ENCODE data around the gene NRK. TPM values are rescaled to one million over a fixed set of nuclear protein-coding genes. Genes with fewer than 3 reads are reported as not detected.

Gene NRK
- total RNA-seq, 1 experiment from 2014 or later = not detected

DNA sequence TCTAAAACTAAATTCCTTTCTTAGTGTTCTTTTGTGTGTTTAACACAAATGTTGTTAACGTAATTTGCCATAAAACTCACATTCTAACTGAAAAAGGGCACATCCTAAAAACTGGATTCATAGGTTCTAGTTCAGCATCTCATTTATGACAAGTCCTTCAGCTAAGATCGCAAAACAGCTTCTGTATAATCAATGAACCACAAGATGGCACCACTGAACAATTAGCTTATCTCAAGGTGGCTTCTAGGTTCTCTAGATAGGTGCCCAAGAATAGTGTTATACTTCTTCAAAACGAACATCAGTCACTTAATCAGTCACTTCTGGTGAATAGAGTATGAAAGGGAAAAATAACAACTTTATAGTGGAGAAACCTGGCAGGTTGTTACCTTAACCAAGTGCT lies 54.3 kb downstream of the NRK start:
- no peaks in the 10 kb centered on the region for H3K4me1 ChIP-seq (ENCODE audit: insufficient read depth, low read length, poor library complexity, severe bottlenecking)
- no peaks in the 10 kb centered on the region for H3K36me3 ChIP-seq (ENCODE audit: insufficient read depth, low read length, poor library complexity, severe bottlenecking)
- H3K27me3 ChIP-seq (replicated peaks; ENCODE audit: insufficient read depth, low read depth, low read length, poor library complexity) = peaks cover 3% of the 10 kb centered on the region
- BruUV-seq (replicated peaks) = no TSS peak
- no peak overlapping the region for H3K27ac ChIP-seq (ENCODE audit: low read depth, low read length, poor library complexity, severe bottlenecking)
- no peaks in the 10 kb centered on the region for H3K9me3 ChIP-seq (ENCODE audit: low read depth, low read length, poor library complexity, severe bottlenecking)
- intact Hi-C loops (cut with micrococcal nuclease; ENCODE audit: unreplicated experiment) = no loop called here
- TF ChIP-seq EZH2 (IDR thresholded peaks at IDR 0.05; ENCODE audit: borderline replicate concordance, low read depth, low read length, poor library complexity, severe bottlenecking) (no peak), CTCF (conservative IDR thresholded peaks at IDR 0.05; ENCODE audit: low read depth, low read length) (peak; percentile 52)
- peak; percentile 26 for DNase-seq (ENCODE audit: low spot score)
- POLR2A ChIA-PET (ENCODE audit: low non-redundant PET) = no interaction called here
- CTCF ChIA-PET = no interaction called here
- H3K4me3 ChIP-seq (ENCODE audit: low read depth, low read length, poor library complexity, severe bottlenecking) = no peak overlapping the region

GRCh38 chrX:105880491-105880890 lies 58.2 kb downstream of the NRK start:
- Histone ChIP-seq H3K27me3 (replicated peaks; ENCODE audit: insufficient read depth, low read depth, low read length, poor library complexity) (no peaks in the 10 kb centered on the region), H3K27ac (ENCODE audit: low read depth, low read length, poor library complexity, severe bottlenecking) (no peak overlapping the region), H3K9me3 (ENCODE audit: low read depth, low read length, poor library complexity, severe bottlenecking) (no peaks in the 10 kb centered on the region), H3K4me3 (ENCODE audit: low read depth, low read length, poor library complexity, severe bottlenecking) (no peak overlapping the region), H3K36me3 (ENCODE audit: insufficient read depth, low read length, poor library complexity, severe bottlenecking) (no peaks in the 10 kb centered on the region), H3K4me1 (ENCODE audit: insufficient read depth, low read length, poor library complexity, severe bottlenecking) (no peaks in the 10 kb centered on the region)
- POLR2A ChIA-PET (ENCODE audit: low non-redundant PET) = no interaction called here
- CTCF ChIA-PET = no interaction called here
- no peak for DNase-seq (ENCODE audit: low spot score)
- BruUV-seq (replicated peaks) = no TSS peak
- intact Hi-C loops (cut with micrococcal nuclease; ENCODE audit: unreplicated experiment) = no loop called here
- TF ChIP-seq CTCF (conservative IDR thresholded peaks at IDR 0.05; ENCODE audit: low read depth, low read length) (no peak), EZH2 (IDR thresholded peaks at IDR 0.05; ENCODE audit: borderline replicate concordance, low read depth, low read length, poor library complexity, severe bottlenecking) (no peak)

DNA sequence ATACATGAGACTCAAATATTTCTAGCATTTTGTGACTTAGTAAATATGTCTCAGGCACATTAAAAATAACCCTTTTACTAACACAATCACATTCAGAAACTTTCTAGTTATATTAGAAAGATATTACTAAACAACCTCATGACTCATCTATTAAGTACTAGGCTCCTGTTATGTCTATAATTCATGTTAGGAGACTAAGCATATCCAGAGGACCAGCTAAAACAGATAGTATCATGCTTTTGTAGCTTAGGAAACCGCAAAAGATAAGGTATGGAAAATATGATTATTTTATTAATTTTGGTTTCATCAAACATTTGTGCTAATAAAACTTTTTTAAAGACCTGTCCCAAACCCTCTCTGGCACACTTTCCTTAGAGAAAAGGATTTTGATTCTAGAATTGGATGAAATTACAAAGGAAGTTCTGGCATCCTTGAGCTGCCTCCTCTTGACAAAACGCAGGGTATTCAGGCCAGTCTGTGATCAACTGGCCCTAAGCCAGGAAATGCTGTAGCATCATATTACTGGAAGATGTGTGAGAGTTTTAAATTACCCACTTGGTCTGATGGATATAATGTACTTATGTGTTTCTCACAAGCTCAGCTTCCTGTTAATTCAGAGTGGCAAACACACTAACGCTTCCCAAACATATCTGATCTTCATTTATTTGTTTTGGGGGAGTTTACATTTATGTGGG lies 60.4 kb downstream of the NRK start:
- DNase-seq (ENCODE audit: low spot score) = peak; percentile 0
- no peak overlapping the region for H3K4me3 ChIP-seq (ENCODE audit: low read depth, low read length, poor library complexity, severe bottlenecking)
- ChIA-PET CTCF (no interaction called here), POLR2A (ENCODE audit: low non-redundant PET) (no interaction called here)
- no peak overlapping the region for H3K27ac ChIP-seq (ENCODE audit: low read depth, low read length, poor library complexity, severe bottlenecking)
- H3K27me3 ChIP-seq (replicated peaks; ENCODE audit: insufficient read depth, low read depth, low read length, poor library complexity) = no peaks in the 10 kb centered on the region
- H3K4me1 ChIP-seq (ENCODE audit: insufficient read depth, low read length, poor library complexity, severe bottlenecking) = no peaks in the 10 kb centered on the region
- no peaks in the 10 kb centered on the region for H3K36me3 ChIP-seq (ENCODE audit: insufficient read depth, low read length, poor library complexity, severe bottlenecking)
- TF ChIP-seq EZH2 (IDR thresholded peaks at IDR 0.05; ENCODE audit: borderline replicate concordance, low read depth, low read length, poor library complexity, severe bottlenecking) (no peak), CTCF (conservative IDR thresholded peaks at IDR 0.05; ENCODE audit: low read depth, low read length) (no peak)
- no peaks in the 10 kb centered on the region for H3K9me3 ChIP-seq (ENCODE audit: low read depth, low read length, poor library complexity, severe bottlenecking)
- BruUV-seq (replicated peaks) = no TSS peak
- intact Hi-C loops (cut with micrococcal nuclease; ENCODE audit: unreplicated experiment) = no loop called here

Measured in A673 (cell line).